ENCODE results near the gene TSGA10IP.
"Not testable (repeated sequence)": the region's sequence is repeated elsewhere in the genome, so short reads cannot be mapped to it uniquely, and the experiment has no call there.

Gene TSGA10IP

GRCh38 chr11:65951641-65952040 lies 6.4 kb downstream of the TSGA10IP start:
- 92% methylated on average over 2 of the region's 3 CpGs for WGBS (ENCODE audit: insufficient coverage)
- H3K36me3 ChIP-seq (ENCODE audit: control insufficient read depth in 4 of 4, insufficient read depth in 4 of 4, low read length in 3 of 4); H3K4me1 ChIP-seq (ENCODE audit: control extremely low read depth in 1 of 4, control insufficient read depth in 4 of 4, insufficient read depth in 4 of 4, low read length in 3 of 4); H3K9me3 ChIP-seq (ENCODE audit: control extremely low read depth in 1 of 5, control insufficient read depth in 4 of 5, insufficient read depth in 2 of 5, low read depth in 1 of 5, low read length in 4 of 5); H3K27ac ChIP-seq (ENCODE audit: insufficient read depth in 1 of 2, low read depth in 1 of 2, low read length in 2 of 2, poor library complexity in 1 of 2, severe bottlenecking in 2 of 2); H3K4me3 ChIP-seq (ENCODE audit: control insufficient read depth in 1 of 7, extremely low read depth in 1 of 7, insufficient read depth in 4 of 7, low read depth in 2 of 7, low read length in 6 of 7); H3K27me3 ChIP-seq (replicated peaks in 2 of 5; ENCODE audit: control insufficient read depth in 4 of 5, insufficient read depth in 5 of 5, low read length in 4 of 5); DNase-seq: not testable (repeated sequence)
- ChIA-PET POLR2A (interaction anchor here (0.8 kb wide), 1 partner anchor 51 kb away, joined by 3 read pairs; no protein-coding TSS in a partner anchor), CTCF (interaction anchor here (1.2 to 1.6 kb wide), 4 partner anchors 10 to 57 kb away, joined by 3 read pairs; no protein-coding TSS in a partner anchor)

- CTCF ChIA-PET: interaction anchor here (1.2 to 1.6 kb wide), 5 partner anchors 9 to 58 kb away, joined by 3 to 6 read pairs (median 3); no protein-coding TSS in a partner anchor
- H3K9me3 ChIP-seq (ENCODE audit: control extremely low read depth in 1 of 5, control insufficient read depth in 4 of 5, insufficient read depth in 2 of 5, low read depth in 1 of 5, low read length in 4 of 5): no peaks in the 10 kb centered on the region
- 93% methylated on average over 3 of the region's 6 CpGs for WGBS (ENCODE audit: insufficient coverage)
- no peak overlapping the region for H3K27ac ChIP-seq (ENCODE audit: insufficient read depth in 1 of 2, low read depth in 1 of 2, low read length in 2 of 2, poor library complexity in 1 of 2, severe bottlenecking in 2 of 2)
- no peaks in the 10 kb centered on the region for H3K27me3 ChIP-seq (replicated peaks in 2 of 5; ENCODE audit: control insufficient read depth in 4 of 5, insufficient read depth in 5 of 5, low read length in 4 of 5)
- no peaks in the 10 kb centered on the region for H3K36me3 ChIP-seq (ENCODE audit: control insufficient read depth in 4 of 4, insufficient read depth in 4 of 4, low read length in 3 of 4)
- H3K4me1 ChIP-seq (ENCODE audit: control extremely low read depth in 1 of 4, control insufficient read depth in 4 of 4, insufficient read depth in 4 of 4, low read length in 3 of 4): peaks cover 0 to 4% (median 0%) of the 10 kb centered on the region in 4 experiments
- POLR2A ChIA-PET: interaction anchor here (0.8 kb wide), 1 partner anchor 51 kb away, joined by 3 read pairs; no protein-coding TSS in a partner anchor
- H3K4me3 ChIP-seq (ENCODE audit: control insufficient read depth in 1 of 7, extremely low read depth in 1 of 7, insufficient read depth in 4 of 7, low read depth in 2 of 7, low read length in 6 of 7): no peak overlapping the region
- DNase-seq: no peak
Observed at GRCh38 chr11:65952052-65952521, 6.8 kb downstream of the TSGA10IP start.

GRCh38 chr11:65953471-65953870 lies 8.2 kb downstream of the TSGA10IP start:
- POLR2A ChIA-PET: interaction anchor here (0.7 kb wide), 1 partner anchor 26 kb away, joined by 3 read pairs; no protein-coding TSS in a partner anchor

GRCh38 chr11:65954771-65955170 lies 9.5 kb downstream of the TSGA10IP start:
- no peaks in the 10 kb centered on the region for H3K27me3 ChIP-seq (replicated peaks in 2 of 5; ENCODE audit: control insufficient read depth in 4 of 5, insufficient read depth in 5 of 5, low read length in 4 of 5)
- ChIA-PET POLR2A (interaction anchor here (0.7 kb wide), 1 partner anchor 32 kb away, joined by 4 read pairs; no protein-coding TSS in a partner anchor), CTCF (no interaction called here)
- DNase-seq: no peak
- no peak overlapping the region for H3K27ac ChIP-seq (ENCODE audit: insufficient read depth in 1 of 2, low read depth in 1 of 2, low read length in 2 of 2, poor library complexity in 1 of 2, severe bottlenecking in 2 of 2)
- 80% methylated on average over 4 of the region's 8 CpGs for WGBS (ENCODE audit: insufficient coverage)
- H3K36me3 ChIP-seq (ENCODE audit: control insufficient read depth in 4 of 4, insufficient read depth in 4 of 4, low read length in 3 of 4): no peaks in the 10 kb centered on the region
- H3K9me3 ChIP-seq (ENCODE audit: control extremely low read depth in 1 of 5, control insufficient read depth in 4 of 5, insufficient read depth in 2 of 5, low read depth in 1 of 5, low read length in 4 of 5): no peaks in the 10 kb centered on the region
- H3K4me3 ChIP-seq (ENCODE audit: control insufficient read depth in 1 of 7, extremely low read depth in 1 of 7, insufficient read depth in 4 of 7, low read depth in 2 of 7, low read length in 6 of 7): no peak overlapping the region
- H3K4me1 ChIP-seq (ENCODE audit: control extremely low read depth in 1 of 4, control insufficient read depth in 4 of 4, insufficient read depth in 4 of 4, low read length in 3 of 4): peaks cover 0 to 7% (median 2%) of the 10 kb centered on the region in 4 experiments

More at GRCh38 chr11:65953471-65953870, 8.2 kb downstream of the TSGA10IP start:
- Histone ChIP-seq H3K4me3 (ENCODE audit: control insufficient read depth in 1 of 7, extremely low read depth in 1 of 7, insufficient read depth in 4 of 7, low read depth in 2 of 7, low read length in 6 of 7) (no peak overlapping the region), H3K27ac (ENCODE audit: insufficient read depth in 1 of 2, low read depth in 1 of 2, low read length in 2 of 2, poor library complexity in 1 of 2, severe bottlenecking in 2 of 2) (no peak overlapping the region), H3K4me1 (ENCODE audit: control extremely low read depth in 1 of 4, control insufficient read depth in 4 of 4, insufficient read depth in 4 of 4, low read length in 3 of 4) (peaks cover 0 to 6% (median 2%) of the 10 kb centered on the region in 4 experiments), H3K9me3 (ENCODE audit: control extremely low read depth in 1 of 5, control insufficient read depth in 4 of 5, insufficient read depth in 2 of 5, low read depth in 1 of 5, low read length in 4 of 5) (no peaks in the 10 kb centered on the region), H3K27me3 (replicated peaks in 2 of 5; ENCODE audit: control insufficient read depth in 4 of 5, insufficient read depth in 5 of 5, low read length in 4 of 5) (no peaks in the 10 kb centered on the region), H3K36me3 (ENCODE audit: control insufficient read depth in 4 of 4, insufficient read depth in 4 of 4, low read length in 3 of 4) (no peaks in the 10 kb centered on the region)
- CTCF ChIA-PET: interaction anchor here (0.9 to 1.3 kb wide), 2 partner anchors 10 to 17 kb away, joined by 3 to 6 read pairs; no protein-coding TSS in a partner anchor
- WGBS (ENCODE audit: insufficient coverage): over 99% methylated on average over 17 of the region's 20 CpGs
- no peak for DNase-seq

- ChIA-PET CTCF (interaction anchor here (0.8 to 1.5 kb wide), 11 partner anchors 17 to 107 kb away, joined by 3 to 6 read pairs (median 3); partner anchors contain the start of gene FOSL1), POLR2A (interaction anchor here (0.6 kb wide), 1 partner anchor 180 kb away, joined by 3 read pairs; no protein-coding TSS in a partner anchor)
- 72% methylated on average over 2 of the region's 4 CpGs for WGBS (ENCODE audit: insufficient coverage)
- no peak for DNase-seq
- no peak overlapping the region for H3K27ac ChIP-seq (ENCODE audit: insufficient read depth in 1 of 2, low read depth in 1 of 2, low read length in 2 of 2, poor library complexity in 1 of 2, severe bottlenecking in 2 of 2)
- no peak overlapping the region for H3K4me3 ChIP-seq (ENCODE audit: control insufficient read depth in 1 of 7, extremely low read depth in 1 of 7, insufficient read depth in 4 of 7, low read depth in 2 of 7, low read length in 6 of 7)
- no peaks in the 10 kb centered on the region for H3K9me3 ChIP-seq (ENCODE audit: control extremely low read depth in 1 of 5, control insufficient read depth in 4 of 5, insufficient read depth in 2 of 5, low read depth in 1 of 5, low read length in 4 of 5)
- no peaks in the 10 kb centered on the region for H3K36me3 ChIP-seq (ENCODE audit: control insufficient read depth in 4 of 4, insufficient read depth in 4 of 4, low read length in 3 of 4)
- no peaks in the 10 kb centered on the region for H3K27me3 ChIP-seq (replicated peaks in 2 of 5; ENCODE audit: control insufficient read depth in 4 of 5, insufficient read depth in 5 of 5, low read length in 4 of 5)
- peaks cover 12 to 25% (median 19%) of the 10 kb centered on the region in 4 experiments for H3K4me1 ChIP-seq (ENCODE audit: control extremely low read depth in 1 of 4, control insufficient read depth in 4 of 4, insufficient read depth in 4 of 4, low read length in 3 of 4)
Observed at GRCh38 chr11:65958291-65958690, 13.0 kb downstream of the TSGA10IP start.

GRCh38 chr11:65958774-65959420 lies 13.6 kb downstream of the TSGA10IP start:
- Histone ChIP-seq H3K27ac (ENCODE audit: insufficient read depth in 1 of 2, low read depth in 1 of 2, low read length in 2 of 2, poor library complexity in 1 of 2, severe bottlenecking in 2 of 2) (no peak overlapping the region), H3K4me1 (ENCODE audit: control extremely low read depth in 1 of 4, control insufficient read depth in 4 of 4, insufficient read depth in 4 of 4, low read length in 3 of 4) (peaks cover 12 to 29% (median 21%) of the 10 kb centered on the region in 4 experiments), H3K9me3 (ENCODE audit: control extremely low read depth in 1 of 5, control insufficient read depth in 4 of 5, insufficient read depth in 2 of 5, low read depth in 1 of 5, low read length in 4 of 5) (no peaks in the 10 kb centered on the region), H3K27me3 (replicated peaks in 2 of 5; ENCODE audit: control insufficient read depth in 4 of 5, insufficient read depth in 5 of 5, low read length in 4 of 5) (no peaks in the 10 kb centered on the region), H3K4me3 (ENCODE audit: control insufficient read depth in 1 of 7, extremely low read depth in 1 of 7, insufficient read depth in 4 of 7, low read depth in 2 of 7, low read length in 6 of 7) (no peak overlapping the region), H3K36me3 (ENCODE audit: control insufficient read depth in 4 of 4, insufficient read depth in 4 of 4, low read length in 3 of 4) (peaks cover 0 to 3% (median 2%) of the 10 kb centered on the region in 4 experiments)
- no peak for DNase-seq
- CTCF ChIA-PET: interaction anchor here (0.8 to 1.5 kb wide), 10 partner anchors 23 to 107 kb away, joined by 3 to 5 read pairs (median 3); partner anchors contain the start of gene FOSL1
- POLR2A ChIA-PET: interaction anchor here (0.6 kb wide), 1 partner anchor 179 kb away, joined by 3 read pairs; no protein-coding TSS in a partner anchor
- 99% methylated on average over 11 of the region's 17 CpGs for WGBS (ENCODE audit: insufficient coverage)

Measured in common myeloid progenitor, CD34-positive (primary cell).